AG09309 (cell line): ENCODE data around the gene TCHP.
A peak's percentile ranks its signal among the peaks of the same experiment; 100 is the strongest.
"Not testable (repeated sequence)": the region's sequence is repeated elsewhere in the genome, so short reads cannot be mapped to it uniquely, and the experiment has no call there.

Experiments
- DNase-seq: peaks from one replicate; pipeline ENCODE4 v3.0.0-alpha.2; 2010; ENCODE audit warnings: low read depth
- H3K4me3 ChIP-seq: 2 replicates; pipeline ENCODE4 v1.5.1; 2011; ENCODE audit warnings: mild to moderate bottlenecking, low read depth, low read length, moderate library complexity; ENCODE audit not compliant: control insufficient read depth
- TF ChIP-seq, protein P1 (sequence below): IDR thresholded peaks from 2 replicates; pipeline ENCODE4 v1.5.1; 2011; ENCODE audit warnings: mild to moderate bottlenecking, low read depth, low read length, inconsistent platforms; ENCODE audit not compliant: insufficient read depth, control insufficient read depth; ENCODE audit errors: missing control alignments

The TCHP gene

DNA sequence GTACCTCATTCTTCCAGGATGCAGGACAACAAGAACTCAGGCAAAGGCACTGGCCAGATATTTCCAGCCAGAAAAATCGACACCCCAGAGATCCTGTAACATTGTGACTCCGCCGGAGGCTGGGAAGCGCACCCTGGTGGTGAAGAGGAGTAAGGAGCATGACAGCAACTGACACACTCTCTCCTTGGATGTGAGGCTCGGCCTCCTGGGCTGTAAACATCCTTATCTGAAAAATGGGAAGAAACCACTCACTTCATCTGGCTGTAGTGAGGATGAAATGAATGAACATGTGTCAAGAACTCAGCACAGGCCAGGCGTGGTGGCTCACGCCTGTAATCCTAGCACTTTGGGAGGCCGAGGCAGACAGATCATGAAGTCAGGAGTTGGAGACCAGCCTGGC is 27.5 kb downstream of the TCHP start:
- TF ChIP-seq, protein P1, sequence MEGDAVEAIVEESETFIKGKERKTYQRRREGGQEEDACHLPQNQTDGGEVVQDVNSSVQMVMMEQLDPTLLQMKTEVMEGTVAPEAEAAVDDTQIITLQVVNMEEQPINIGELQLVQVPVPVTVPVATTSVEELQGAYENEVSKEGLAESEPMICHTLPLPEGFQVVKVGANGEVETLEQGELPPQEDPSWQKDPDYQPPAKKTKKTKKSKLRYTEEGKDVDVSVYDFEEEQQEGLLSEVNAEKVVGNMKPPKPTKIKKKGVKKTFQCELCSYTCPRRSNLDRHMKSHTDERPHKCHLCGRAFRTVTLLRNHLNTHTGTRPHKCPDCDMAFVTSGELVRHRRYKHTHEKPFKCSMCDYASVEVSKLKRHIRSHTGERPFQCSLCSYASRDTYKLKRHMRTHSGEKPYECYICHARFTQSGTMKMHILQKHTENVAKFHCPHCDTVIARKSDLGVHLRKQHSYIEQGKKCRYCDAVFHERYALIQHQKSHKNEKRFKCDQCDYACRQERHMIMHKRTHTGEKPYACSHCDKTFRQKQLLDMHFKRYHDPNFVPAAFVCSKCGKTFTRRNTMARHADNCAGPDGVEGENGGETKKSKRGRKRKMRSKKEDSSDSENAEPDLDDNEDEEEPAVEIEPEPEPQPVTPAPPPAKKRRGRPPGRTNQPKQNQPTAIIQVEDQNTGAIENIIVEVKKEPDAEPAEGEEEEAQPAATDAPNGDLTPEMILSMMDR = peak; percentile 87
- no peak for DNase-seq
- H3K4me3 ChIP-seq = no peak overlapping the region

DNA sequence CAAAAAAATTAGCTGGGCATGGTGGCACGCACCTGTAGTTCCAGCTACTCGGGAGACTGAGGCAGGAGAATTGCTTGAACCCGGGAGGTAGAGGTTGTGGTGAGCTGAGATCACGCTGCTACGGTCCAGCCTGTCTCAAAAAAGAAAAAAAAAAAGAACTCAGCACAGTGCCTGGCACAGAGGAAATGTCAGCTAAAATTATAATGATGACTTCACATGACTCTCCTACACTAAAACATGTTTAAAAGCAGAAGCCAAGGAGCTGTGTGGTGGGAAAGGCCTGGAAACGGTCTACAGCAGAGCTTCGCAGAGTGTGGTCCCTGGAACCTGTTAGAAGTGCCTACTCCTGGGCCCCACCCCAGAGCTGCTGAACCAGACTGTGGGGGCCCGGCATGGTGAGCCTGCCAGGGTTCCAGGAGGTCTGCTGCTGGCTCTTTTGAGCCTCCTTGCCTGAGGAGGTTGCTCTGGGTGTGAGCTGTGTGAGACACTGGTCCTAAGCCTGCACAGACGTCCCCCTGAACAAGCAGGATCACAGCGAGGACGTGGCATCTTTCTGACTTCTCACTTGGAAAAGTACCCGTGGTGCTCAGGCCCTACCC is 28.1 kb downstream of the TCHP start:
- DNase-seq = no peak
- TF ChIP-seq, protein P1 = no peak
- H3K4me3 ChIP-seq = no peak overlapping the region

DNA sequence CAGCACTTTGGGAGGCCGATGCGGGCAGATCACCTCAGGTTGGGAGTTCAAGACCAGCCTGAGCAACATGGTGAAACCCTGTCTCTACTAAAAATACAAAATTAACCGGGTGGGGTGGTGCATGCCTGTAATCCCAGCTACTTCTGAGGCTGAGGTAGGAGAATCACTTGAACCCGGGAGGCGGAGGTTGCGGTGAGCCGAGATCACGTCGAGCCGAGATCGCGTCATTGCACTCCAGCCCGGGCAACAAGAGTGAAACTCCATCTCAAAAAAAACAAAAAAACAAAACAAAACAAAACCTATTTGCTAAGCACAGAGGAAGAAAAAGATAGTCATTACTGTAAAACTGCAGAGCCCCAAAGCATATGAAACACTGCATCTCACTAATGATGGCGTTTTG is 29.3 kb downstream of the TCHP start:
- DNase-seq, H3K4me3 ChIP-seq: not testable (repeated sequence)

DNA sequence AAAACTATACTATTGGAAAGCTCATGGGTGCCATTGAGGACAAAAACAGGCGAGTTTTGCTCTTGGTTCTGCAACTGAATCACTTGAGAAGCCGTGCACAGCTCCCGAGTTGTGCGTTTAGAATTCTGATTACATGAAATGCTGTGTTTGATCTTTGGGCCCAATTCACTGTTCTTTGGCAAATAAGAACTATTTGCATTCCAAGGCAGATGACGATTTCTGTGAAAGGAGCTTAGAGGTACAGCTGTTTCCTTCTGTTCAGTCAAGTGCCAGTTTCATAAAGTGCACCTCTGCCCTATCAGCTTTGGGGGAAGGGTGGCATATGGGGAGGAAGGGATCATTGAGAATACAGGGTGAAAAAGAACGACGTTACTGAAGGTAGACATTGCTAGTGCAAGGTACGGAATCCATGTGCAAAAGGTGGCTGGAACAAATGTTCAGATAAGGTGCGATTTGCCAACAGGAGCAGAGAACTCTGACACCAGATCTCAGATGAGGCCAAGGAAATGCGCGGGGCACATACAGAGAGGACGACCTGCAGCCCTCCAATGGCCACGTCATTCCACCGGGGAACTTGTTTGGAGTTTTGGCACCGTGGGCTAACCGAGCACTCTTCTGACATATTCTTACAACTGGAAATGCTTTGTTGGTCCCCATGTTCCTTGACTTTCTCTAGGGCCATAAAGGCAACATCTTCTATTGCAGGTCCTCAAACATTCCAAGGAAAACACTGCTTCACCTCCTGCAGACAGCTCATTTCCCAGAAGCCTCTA is 30.1 kb downstream of the TCHP start:
- DNase-seq = no peak
- TF ChIP-seq, protein P1 = no peak

DNA sequence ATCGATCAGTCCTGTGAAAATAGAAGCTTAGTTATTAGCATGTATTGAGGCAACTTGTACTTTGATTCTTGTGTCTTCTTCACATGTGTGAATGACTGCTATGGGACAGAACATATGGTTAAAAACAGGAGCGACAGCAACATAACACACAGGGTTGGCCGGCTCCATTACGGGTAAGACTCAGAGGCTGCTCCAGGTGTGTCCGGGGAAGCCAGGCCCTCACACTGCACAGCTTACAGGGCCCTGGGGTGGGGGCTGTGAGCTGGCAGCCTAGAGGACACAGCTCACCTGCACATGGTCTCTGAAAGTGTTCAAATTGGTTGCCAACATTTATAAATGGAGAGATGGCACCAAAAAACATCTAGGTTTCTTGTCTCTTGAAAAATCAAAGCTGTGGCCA is 31.1 kb downstream of the TCHP start:
- DNase-seq = no peak
- TF ChIP-seq, protein P1 = no peak
- no peak overlapping the region for H3K4me3 ChIP-seq

More for the DNA sequence above, 30.1 kb downstream of the TCHP start:
- H3K4me3 ChIP-seq = no peak overlapping the region

DNA sequence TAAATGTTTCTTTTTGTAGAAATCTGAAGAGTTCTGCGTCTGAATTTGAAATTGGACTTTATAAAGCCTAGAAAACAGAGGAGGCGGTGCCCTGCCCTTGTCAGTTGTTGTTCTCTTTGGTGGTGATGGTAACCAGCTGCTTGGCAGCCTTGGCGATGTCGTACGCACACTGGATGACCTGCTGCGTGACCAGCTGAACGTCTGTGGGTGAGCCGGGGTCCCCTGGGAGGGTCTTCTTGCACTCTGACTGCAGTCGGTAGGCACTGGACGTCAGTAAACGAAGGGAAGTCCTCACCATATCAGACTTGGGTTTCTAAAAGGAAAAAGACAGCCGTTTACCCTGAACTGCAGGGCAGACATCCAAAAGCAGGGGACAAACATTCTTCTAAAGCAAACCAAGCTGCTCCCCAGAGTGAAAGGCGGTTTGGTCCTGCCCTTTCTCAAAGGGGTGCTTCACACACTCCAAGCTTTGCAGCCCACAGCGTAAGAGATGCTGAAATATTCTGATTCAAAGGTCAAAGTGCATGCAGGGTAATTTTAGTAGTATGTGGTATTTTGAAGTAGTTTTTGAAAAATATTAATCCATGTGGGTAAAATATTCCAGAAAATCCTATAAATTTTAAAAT is 32.9 kb downstream of the TCHP start:
- TF ChIP-seq, protein P1 = no peak
- DNase-seq = no peak
- no peak overlapping the region for H3K4me3 ChIP-seq

DNA sequence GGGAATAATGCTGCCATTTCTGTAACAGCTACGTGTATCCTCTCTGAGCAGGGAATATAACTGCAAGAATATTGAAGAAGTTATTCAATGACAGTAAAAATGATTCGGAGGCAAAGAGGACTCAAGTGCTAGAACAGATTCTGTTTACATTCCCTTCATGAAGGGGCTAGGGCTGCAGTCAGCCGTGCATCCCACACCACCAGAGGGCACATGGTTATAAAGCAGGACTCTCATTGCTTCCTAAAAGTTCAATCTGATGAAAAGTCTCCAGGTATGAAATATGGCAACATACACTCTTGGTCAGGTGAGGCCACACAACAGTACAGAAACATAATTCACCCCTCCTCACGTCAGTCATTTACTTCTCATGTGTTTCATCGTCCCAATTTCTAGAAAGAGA is 34.0 kb downstream of the TCHP start:
- no peak overlapping the region for H3K4me3 ChIP-seq
- no peak for DNase-seq
- TF ChIP-seq, protein P1 = peak; percentile 55
